Activated CD8-positive, alpha-beta memory T cell treated with anti-CD3 and anti-CD28 coated beads for 1 hour (primary cell): ENCODE results near the gene PRKCA.

ENCODE experiments used
- DNase-seq, 2 donors: peaks; one replicate each; pipeline ENCODE4 v3.0.0-alpha.2; 2020; ENCODE audit warnings: low read depth in 1 of 2; ENCODE audit errors: extremely low read depth in 1 of 2

Gene PRKCA

DNA sequence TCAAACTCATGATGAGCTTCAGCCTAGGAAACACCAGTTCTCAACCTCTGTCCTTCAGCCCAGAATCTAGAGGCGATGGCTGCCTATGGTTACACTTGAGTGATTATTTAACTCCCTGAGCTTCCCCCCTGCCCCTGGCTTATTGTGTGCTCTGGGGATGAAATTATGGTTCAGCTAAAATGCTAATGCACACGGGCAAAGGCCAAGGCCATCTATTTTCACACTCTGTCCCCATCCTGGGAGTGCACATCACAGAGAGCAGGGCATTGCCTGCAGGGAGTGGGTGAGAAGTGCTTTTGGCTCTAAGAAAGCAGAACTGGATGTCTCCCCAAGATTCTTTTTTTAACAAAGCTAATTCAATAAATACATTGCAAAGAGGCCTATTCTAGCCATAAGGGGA is 510.9 kb downstream of the PRKCA start:
- DNase-seq: no peak

DNA sequence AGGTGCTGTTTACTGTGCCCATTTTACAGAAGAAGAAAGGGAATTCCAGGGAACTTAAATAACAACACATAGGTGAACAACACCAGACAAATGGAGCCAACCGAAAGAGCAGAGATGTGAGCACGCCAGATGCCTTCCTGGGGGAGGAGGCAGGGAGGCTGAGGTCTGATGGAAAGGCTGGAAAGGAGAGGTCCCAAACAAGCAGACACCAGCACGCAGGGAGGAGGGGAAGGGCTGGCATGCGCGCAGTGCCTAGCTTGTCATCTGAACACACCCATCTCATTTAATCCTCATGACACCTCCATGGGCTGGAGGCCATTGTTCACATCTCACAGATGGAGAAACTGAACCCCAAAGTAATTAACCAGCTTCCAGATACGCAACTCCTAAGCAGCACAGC is 511.6 kb downstream of the PRKCA start:
- DNase-seq: no peak

DNA sequence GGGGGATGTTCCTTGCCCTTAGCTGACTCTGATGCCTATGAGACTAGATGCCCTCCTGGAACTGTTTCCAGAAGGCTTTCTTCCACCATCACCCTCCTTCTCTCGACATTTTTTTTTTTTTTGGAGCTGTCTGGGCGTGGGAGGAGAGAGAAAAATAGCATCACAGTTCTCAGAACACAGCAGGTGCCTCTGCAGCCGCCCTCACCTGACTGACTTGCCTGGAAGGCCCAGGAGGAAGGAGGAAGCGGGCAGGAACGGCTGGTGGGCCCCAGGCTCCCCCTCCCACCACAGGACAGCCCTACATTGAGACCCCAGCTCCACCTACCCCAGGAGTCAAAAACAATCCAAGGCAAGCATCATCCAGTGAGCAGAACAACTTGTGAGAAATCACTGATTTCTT is 512.2 kb downstream of the PRKCA start:
- no peak for DNase-seq

DNA sequence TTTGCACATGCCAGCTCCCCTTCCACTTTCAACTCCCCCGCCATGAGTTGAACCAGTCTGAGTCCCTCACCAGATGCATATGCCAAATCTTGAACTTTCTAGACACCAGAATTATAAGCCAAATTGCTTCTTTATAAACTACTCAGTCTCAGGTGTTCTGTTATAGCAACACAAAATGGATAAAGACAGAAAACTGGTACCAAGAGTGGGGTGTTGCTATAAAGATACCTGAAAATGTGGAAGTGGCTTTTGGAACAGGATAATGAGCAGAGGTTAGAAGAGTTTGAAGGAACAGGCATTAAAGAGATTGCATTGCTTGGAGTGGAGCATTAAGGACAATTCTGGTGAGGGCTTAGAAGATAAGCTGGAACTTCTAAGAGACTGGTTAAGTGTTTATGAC is 515.3 kb downstream of the PRKCA start:
- DNase-seq: no peak

DNA sequence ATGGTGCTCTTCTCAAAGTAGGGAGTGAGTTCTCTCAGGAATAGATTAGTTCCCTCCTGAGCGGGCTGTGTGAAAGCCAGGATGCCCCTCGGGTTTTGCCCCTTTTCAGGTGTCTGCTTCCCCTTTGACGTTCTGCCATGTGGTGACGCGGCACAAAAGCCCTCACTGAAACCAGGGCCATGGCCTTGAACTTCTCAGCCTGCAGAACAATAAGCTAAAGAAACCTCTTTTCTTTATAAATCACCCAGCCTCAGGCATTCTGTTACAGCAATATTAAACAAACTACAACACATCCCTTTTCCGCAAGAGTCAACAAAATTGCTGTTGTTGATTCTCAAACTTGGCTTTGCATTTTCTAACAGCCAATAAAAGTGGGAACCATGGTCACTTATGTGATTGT is 517.1 kb downstream of the PRKCA start:
- DNase-seq: no peak

DNA sequence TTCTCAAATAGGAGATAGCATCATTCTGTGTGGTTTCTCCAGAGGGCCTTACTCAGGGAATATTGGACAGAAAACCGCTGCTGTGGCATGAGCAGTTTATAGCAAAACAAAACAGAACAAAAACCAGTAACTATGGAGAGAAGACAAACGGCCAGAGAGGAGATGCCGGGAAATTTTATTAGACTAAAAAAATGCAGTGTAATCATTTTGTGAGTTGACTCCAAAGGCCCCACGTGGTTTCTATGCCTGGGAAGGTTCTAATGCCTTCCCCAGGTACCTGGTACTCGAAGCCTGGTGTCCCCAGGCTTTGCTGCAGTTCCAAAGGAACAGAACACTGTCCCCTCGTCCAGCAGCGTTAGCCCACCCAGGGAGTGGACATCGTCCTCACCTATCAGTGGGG is 519.6 kb downstream of the PRKCA start:
- no peak for DNase-seq

DNA sequence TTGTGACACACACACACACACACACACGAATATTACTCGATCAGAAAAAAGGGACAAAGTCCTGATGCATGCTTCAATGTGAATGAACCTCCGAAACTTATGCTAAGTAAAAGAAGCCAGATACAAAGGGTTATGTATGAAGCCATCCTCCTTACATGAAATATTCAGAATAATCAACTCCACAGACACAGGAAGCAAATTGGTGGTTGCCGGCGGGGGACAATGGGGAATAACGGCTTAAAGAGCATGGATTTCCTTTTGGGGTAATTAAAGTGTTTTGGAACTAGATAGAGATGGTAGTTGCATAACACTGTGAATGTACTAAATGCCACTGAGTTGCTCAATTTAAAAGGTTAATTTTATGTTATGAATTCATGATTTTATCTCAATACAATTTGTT is 524.4 kb downstream of the PRKCA start:
- no peak for DNase-seq

DNA sequence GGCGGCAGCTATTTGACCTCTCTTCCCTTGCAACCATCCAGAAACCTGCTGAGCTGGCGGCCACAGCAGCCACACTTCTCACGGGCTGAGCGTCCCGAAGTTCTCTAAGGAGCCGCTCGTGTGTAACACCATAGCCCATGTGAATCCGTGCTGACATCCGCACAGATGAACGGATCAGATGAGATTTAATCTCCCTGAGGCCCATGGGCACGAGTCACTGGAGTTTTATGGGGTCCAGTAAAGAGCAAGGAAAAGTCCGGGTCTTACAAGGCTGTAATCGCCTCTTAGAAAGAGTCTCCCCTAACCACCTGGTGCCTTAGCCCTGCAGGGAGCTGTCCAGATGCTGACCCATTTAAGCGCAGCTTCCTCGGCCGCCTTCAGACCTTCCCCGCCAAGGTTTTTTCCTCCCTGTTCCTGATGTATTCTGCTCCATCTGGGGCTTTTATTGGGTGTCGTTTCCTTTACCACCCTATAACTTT is 527.0 kb downstream of the PRKCA start:
- no peak for DNase-seq

DNA sequence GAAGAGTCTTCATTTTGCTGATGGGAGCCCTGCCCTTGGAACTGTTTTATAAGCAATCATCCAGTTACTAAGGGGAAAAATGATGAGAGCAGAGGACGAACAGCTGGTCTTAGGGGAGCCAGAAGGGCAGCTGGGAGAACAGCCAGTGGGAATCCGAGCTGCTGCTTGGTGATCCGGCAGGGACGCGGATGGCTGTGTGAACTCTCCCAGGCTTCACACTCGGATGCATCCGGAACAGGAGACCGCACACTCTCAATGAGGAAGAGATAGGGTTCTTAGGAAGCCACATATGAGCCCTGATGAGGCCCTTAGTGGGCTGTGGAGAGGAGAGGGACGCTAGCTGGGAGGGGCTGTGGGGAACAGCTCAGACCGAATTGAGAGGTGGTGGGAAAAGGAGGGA is 527.5 kb downstream of the PRKCA start:
- DNase-seq: no peak

DNA sequence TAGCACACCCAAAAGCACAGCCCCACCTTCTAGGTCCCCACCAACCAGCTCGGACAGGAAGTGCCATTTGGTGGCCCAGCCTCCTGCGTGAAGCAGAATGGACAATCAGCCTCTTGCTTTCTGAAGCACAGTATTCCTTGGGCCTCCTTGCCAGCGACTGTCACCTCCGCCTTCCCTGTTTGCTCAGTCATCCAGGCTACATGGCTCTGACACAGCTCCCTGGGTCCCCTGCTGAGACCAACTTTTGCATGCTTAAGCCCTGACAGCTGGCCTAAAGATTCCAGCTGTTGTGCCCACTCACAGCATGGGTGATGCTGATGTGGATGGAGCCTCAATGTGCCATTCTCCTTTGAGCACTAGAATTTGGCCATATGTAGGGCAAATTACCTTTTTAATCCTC is 528.0 kb downstream of the PRKCA start:
- no peak for DNase-seq

DNA sequence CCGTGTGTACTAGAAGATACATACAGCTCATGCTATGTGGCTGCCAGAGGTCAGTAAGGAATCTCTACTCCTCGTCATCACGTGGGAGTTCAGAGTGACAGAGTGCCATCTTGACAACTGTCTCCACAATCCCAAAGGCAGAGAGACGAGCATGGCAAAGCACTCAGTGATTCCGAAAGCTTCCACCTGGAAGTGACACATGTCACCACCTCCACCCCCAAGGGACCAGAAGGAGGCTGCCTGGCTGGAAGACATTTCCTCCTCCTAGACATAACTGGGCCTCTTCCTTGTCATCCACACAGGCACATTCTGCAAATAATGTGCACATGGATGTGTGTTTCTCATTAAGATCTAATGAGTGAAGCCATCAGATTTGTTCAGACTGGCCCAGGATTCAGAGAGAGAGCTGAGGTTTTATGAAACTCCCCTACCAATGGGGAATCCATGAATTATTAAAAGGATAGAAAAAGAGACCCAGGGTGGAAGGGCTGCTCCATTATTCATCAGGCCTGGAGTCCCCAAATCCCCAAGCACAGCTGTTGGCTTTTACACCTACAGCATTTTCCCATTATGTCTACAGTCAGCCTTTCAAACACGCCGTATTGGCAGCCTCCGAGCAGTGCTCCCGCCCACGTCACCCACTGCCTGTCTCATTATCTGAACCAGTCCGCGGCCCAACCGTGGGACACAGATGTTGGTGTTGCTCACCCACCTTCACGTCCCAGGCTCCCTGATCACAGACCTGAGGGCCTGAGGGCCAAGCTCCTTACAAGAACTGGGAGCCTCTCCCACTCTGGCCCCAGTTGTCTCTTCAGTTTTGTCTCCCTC is 529.2 kb downstream of the PRKCA start:
- DNase-seq: no peak

DNA sequence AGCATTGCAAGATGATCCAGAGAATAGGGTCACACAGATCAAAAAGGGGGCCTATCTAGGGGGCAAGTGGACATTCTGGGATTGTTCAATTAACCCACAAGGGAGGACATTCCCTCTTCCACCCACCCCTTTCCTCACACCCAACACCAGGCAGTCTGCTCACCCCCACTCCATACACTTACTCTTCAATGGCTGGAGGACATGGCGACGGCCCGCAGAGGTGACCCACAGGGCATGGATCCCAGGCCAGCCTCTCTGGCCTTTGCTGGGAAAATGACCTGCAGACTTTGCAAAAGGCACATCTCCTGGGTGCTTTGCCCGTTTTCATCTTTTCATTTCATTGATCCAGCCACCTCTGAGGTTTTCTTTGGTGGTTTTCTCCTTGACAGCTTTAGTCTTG is 530.8 kb downstream of the PRKCA start:
- DNase-seq: no peak

DNA sequence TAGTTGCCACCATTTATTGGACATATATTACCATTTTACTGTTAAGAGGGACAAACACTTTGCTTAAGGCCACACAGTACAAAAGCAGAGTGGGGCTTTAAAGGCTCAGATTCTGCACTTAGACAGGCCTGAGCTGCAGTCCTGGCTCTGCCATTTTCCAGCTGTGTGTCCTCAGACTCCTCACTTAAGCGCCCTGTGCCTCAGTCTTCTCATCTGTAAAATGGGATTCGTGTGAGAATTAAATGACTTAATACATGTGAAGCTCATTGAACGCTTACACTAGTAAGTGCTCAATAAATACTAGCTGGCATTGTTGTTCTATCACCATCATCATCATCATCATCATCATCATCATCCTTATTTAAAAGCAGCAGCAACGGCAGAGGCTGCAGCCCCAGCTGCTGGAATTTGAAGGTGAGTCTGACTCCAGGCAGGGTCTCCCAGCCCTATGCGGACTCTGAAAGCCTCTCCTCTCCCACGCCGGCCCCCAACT is 532.1 kb downstream of the PRKCA start:
- no peak for DNase-seq

DNA sequence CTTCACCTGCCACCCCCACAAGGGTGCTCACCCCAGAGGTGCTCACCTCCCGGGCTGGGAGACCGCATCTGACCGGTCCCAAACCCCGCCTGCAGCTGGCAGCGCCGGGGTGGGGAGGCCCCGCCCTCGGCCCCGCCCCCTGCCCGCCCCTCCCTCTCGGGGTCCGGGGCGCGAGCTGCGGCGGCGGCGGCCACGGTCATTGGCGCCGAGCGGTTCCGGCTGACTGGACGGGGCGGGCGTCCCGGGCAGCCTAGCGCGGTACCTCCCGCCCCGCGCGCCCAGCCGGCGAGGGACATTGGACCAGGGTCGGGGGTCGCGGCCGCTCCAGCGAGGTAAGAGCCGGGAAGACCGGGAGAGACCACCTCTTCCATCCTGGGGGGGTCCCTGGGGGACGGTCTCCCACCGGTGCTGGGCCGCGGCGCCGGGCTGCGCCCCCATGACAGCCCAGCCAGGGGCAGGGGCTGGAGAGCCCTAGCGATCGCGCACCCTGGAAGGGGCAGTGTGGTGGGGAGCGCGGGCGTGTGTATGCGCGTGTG is 532.6 kb downstream of the PRKCA start, which contains the start of gene CACNG5:
TSS of gene CACNG5 (plus strand) at position 199 of the 536 bp plus-strand sequence. CDS start 42,216 bp downstream, outside the sequence.
- no peak for DNase-seq

DNA sequence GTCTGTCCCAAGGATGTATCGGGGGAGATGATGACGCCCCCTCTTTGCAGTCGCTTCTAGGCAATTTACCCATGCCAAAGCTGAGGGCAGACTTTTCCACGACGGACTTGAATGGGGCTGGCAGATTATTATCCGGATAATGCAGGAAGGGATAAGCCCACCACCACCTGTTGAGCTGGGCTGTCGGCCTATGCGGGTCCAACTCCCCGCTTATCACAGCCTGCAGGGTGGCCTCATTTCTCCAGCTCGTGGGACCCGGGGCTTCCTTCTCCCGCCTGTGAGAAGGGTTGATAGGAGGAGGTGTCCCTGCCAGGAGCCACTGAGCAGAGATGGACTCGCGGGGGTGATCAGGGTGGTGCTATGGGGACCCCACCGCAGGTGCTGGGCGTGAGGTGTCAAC is 533.1 kb downstream of the PRKCA start:
- no peak for DNase-seq

DNA sequence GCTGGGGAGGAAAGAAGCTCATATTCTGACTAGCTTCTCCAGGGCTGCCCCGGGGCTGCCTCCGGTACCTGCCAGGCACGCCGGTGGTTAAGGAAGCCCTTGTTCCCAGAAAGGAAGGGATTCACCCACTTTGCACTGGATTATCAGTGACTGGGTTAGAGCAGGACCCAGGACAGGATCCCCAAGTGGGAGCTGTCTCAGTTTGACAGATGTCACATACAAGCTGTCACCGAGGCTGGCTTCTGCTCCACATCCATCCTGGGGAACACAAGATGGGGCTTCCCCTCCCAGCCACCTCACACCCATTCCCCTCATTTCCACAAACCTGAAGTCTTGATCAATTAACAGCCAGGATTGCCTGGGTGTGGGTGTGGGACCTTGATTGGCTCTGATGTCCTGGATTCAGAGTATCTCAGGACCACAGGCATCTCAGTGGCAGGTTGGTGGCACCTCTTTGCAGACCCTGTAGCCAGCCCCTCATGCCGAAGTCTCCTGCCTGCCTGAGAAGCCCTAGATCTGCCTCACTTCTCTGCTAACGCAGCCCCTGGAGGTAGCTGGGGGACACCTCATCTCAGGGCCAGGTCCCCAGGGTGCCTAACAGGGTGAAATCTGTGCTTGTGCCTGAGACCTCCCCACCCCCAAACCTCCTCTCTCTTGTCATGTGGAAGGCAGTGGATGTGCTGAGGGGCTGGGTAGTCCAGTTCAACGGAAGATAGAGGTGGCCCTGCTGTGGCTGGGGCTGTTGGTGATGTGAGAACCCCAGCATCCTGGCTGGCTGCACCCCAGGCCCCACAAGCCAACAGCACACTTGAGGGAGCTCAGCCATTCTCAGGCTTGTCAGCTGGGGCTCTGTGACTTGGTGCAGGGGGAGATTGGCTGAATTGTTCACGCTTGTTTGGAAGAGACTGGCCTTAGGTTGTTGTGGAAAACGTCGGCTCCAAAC is 533.9 kb downstream of the PRKCA start:
- no peak for DNase-seq

DNA sequence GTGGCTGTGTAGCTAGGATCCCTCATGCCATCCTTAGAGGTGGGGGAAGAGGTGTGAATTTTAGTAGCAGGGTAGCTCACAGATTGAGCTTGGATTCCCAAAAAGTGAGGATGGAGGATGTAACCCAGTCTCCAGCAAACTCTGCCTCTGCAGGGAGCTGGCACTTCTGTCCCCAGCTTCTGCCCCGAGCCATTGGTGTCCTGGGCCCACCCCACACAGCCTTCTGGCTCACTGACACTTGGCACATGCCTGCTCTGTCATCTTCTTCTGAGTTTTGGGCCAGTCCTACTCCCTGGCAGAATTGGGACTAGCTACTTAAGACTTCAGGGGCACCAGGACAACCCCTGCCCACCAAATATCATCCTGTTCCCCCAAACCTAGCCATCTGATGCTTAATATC is 534.8 kb downstream of the PRKCA start:
- no peak for DNase-seq

DNA sequence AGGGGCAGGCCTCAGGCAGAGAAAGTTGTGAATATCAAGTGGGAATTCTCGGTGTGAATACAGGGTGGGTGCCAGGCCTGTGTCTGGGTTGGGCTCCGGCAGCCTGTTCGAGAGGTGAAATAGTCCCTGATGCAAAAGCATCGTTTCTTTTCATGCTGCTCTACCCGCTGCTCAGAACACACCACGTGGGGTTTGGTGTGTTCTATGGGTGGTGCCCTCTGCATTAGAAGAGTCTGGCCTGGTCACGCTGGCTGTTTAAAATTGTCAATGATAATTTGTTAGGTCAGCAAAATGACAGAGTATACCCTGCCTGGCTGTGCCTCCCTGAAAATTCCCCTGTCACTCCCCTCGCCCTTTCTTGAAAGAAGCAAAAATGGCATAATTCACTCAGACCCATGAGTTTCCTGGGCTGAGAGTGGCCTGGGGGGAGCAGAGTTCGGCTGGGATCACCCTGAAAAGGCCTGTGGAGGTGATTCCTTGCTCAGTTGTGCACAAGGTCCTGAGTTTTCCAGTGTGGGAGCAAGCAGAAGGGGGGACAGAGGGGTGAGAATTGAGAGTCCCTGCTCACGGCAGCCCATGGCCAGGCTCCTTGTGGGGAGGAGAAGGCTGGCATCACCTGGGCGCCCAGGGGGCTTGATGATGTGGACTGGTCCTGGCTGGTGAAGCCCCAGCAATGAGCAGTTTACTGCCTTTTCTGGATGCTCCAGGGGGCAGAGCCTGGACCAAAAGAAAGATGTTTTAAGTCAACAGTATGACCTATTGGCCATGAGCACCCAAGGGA is 535.7 kb downstream of the PRKCA start:
- no peak for DNase-seq

DNA sequence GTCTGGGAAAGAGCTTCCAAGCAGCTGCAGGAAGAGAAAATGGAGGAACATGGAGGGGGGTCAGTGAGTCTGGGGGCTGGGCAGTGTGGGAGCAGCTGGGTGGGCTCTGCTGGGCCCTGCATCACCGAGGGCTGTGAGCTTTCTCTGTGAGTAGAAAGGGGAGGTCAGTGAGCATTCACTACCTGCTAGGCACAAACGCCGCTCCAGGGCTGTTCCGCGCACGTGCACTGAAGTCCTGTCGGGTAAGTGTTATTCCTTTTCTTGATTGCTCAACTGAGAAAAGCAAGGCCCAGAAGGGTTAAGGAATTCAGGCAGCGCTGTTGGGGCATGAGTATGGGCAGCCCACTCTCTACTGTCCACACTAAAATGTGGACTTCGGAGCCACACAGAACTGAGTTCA is 537.2 kb downstream of the PRKCA start:
- DNase-seq: no peak

DNA sequence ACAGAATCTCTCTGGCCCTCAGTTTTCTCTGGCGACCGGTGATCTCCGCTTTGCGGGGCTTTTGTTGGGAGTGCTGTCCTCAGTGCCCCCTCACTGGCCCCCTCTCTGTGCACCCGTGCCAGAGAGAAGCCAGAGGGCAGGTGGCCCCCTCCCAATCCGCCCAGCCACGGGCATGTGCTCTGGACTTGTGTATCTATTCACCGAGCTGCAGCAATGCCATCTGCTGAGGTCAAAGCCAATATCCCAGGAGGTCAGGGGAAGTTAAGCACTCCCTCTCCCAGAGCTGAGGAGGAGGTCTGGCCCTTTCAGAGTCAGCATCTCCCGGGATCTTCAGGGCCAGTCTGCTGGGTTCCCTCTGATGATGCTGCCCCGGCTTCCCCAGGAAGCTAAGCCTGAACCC is 537.6 kb downstream of the PRKCA start:
- DNase-seq: no peak

DNA sequence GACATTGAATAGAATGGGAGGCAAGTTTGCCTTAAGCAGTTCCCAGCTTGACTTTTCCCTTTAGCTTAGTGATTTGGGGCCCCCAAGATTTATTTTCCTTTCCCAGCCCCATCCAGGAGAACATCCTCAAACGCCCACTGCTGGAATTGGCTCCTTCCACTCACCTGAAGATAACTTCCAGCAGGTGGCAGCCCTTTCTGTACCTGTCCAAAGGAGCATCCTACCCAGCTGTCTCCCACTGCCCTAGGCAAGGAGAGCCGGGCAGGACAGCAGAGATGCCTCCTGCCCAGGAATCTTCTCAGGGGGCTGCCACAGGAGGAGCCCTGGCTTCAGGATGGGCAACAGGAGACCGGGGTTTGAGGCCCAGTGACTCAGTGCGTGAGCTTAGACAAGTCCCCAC is 538.9 kb downstream of the PRKCA start:
- DNase-seq: no peak
